HT-29 (cell line): Measurements from ENCODE around the gene RASSF3. TPM values are rescaled to one million over a fixed set of nuclear protein-coding genes. Genes with fewer than 3 reads are reported as not detected.
"Not testable (repeated sequence)": the region's sequence is repeated elsewhere in the genome, so short reads cannot be mapped to it uniquely, and the experiment has no call there.

Experiments
- DNase-seq: peaks from one replicate; pipeline ENCODE4 v3.0.0-alpha.2; 2015; ENCODE audit warnings: low spot score
- total RNA-seq: library from RNA; depleted of rRNA; stranded (reverse); fragments of >200 nt; shearing (Covaris generic); gene quantifications from 2 replicates; pipeline ENCODE4 v1.2.3, GENCODE V29; 2014; rRNA removed

RASSF3 gene, protein sequence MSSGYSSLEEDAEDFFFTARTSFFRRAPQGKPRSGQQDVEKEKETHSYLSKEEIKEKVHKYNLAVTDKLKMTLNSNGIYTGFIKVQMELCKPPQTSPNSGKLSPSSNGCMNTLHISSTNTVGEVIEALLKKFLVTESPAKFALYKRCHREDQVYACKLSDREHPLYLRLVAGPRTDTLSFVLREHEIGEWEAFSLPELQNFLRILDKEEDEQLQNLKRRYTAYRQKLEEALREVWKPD
- 41.2 and 41.9 TPM in 2 replicates for total RNA-seq

DNA sequence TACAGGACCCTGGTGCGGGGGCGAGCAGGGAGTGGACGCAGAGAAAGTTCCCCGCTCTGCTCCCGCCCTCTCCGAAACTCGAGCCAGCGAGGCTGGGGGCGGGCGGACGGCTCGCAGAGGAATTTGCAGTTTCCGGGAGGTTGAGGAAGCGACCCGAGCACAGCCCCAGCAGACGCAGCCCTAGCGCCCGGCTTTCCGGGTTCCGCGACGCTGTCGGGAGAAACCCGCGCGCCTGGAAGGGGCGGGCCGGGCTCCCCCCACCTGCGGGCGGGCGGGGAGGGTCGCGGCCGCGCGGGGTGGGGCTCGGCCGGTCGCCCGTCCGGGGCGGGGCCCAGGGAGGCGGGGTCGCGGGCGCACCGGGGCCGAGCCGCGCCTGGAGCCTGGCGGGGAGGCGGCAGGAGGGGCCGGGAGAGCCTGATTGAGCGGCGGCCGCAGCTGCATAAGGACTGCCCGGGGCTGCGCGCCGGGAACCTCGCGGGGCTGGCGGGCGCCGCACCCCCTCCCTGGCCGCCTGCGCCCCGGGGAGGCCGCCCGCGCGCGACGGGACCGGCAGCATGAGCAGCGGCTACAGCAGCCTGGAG, at the start of gene RASSF3:
Gene RASSF3 (plus strand): TSS at position 417 of the 581 bp plus-strand sequence. CDS start 138 bp downstream, at position 555.
- peak; percentile 80 for DNase-seq

DNA sequence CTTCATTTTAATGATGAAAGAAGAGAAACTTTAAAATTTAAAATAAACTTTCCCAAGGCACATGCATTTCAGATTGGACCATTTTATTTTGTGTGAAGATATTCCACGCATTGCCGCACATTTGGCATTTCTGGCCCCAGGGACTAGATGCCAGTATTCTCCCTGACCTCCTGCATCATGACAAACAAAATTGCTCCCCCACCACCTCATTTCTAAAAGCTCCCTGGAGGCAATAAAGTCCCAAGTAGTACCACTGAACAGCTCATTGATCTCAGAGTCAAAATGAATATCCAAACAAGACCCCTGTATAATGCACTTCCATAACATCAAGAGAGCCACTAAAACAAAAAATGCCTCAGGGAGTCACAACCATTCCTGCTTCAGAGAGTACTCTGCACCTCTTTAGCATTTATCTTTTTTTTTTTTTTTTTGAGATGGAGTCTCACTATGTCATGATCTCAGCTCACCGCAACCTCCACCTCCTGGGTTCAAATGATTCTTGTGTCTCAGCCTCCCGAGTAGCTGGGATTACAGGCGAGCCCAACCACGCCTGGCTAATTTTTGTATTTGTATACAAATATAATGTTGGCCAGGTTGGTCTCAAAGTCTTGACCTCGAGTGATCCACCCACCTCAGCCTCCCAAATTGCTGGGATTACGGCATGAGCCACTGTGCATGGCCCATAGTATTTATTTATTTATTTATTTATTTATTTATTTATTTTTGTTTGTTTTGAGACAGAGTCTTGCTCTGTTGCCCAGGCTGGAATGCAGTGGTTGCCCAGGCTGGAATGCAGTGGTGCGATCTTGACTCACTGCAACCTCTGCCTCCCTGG, 48.8 kb upstream of the RASSF3 start:
- no peak for DNase-seq

DNA sequence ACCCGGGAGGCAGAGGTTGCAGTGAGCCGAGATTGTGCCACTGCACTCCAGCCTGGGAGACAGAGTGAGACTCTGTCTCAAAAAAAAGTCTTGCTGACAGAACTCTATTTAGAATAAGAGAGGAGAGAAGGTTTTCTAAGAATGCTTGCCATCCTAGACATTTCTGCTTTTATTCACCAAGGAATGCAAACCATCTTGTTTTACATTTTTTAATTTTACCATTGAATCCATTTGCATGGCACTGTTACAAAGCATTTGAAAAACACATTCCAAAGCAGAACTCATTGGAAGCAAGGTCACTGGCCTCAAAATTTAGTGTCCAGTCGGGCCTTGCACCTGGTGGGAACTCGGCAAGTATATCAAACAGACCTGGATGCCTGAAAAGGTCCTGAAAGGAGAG, 44.2 kb upstream of the RASSF3 start:
- no peak for DNase-seq

DNA sequence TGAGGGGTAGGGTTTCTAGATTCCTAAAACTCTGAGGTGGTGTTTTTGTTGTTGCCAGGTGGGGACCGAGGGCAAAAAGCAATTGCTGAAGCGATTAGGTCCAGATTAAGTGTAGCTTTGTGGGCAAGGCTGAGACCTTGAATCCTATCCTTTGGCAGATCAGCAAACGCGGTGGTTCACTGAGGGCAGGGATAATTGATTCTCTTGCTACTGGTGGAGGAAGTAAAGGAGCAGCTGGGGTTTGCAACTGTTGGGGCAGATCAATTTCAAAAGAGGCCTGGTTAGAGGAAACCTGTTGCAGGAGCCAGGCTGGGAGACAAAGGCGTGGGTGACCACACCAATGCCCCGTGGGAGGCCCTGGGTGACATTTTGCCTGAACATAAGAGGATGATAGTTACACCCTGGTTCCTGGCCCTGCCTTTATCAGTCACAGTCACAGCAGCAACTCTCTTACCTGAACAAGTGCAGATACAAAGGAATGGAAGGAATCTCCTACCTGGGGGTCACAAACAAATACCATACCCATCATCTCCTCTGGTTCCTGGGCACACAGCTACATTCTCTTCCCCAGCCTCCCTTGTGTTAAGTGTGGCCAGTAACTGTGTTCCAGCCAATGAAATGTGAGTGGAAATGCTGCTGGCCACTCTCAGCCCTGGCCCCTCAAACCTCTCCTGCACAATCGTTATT, 43.3 kb upstream of the RASSF3 start:
- no peak for DNase-seq

DNA sequence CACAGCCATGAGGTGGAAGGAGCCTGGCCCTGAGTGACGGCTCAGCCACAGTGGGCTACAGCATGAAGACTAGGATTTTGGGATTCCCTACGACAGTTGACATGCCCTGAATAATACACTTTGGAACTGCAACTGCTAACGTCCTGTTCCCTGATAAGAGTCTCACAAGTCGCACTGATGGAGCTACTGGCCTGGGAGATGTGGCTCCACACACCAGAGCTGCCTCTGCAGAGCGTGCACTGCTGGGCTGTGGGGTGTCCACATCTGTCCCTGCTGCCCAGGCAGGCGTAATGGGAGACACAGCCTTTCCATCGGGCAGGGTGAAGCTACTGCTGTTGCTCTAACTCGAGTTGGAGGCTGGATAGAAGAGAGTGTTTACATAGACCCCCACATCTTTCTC, 42.7 kb upstream of the RASSF3 start:
- DNase-seq = no peak

DNA sequence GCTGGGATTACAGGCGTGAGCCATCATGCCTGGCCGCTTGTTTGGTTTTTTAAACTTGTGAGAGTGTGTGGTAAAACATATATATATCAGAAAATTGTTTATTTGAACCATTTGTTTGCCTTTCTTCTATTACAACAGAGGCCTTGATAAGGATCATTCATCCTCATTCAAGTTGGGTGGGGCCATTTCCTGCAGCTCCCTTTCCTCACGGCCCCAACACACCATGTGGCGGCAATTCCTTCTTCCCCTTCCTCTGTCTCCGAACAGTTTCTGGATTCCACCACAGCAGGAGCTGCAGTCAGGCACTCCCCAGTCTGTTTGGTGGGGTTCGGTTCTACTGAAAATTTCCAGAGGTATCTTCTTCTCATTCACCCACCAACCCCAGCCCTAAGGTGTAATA, 42.0 kb upstream of the RASSF3 start:
- DNase-seq = no peak

DNA sequence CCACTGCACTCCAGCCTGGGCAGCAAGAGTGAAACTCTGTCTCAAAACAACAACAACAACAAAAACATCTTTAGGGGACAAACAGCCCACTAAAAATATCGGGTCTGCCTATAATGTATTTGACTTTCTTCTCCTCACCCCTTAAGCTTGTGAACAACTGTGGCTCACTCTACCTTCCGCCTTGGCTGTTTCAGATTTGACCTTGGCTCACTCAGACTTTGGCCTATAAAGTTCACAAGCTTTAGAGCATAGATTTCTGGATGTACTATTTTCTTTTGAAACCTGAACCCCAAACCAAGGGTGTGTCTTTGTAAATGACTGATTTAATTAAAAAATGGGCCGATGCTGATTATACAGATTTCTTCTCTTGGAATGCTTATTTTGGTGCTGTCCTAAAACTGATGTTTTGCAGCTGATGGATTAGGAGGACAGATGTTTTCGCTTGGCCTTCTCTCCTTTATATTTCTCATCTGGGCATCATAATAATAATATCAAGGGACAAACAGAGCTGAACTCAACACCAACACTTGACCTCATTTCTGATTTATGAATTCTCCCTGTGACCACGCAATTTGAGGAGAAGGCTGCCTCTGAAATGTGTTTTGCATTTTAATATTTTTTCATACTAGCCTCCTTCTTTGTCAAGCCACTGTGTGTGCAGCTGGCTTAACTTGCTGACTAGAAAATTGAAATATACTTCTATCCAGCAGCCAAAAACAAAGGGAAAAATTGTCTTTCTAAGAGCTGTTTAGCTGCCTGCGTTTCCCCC, 40.2 kb upstream of the RASSF3 start:
- no peak for DNase-seq

DNA sequence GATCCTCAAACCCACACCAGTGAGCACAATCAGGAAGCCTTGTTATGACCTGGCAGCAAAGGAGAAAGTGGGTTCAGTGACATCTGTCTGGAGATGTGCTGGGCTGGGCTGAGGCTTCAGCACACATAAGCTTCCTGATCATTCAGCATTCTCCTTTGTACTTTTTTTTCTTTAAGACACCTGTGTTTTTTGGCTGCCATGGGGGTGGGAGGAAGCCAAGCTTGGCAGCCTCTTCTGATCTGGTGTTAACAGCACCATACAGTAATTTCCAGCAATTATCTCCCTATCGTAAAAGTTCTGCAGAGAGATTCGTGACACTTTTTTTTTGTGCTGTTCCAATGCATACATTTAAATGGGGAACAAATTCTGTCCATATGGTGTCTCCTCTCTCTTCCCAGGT, 38.9 kb upstream of the RASSF3 start:
- DNase-seq = no peak

DNA sequence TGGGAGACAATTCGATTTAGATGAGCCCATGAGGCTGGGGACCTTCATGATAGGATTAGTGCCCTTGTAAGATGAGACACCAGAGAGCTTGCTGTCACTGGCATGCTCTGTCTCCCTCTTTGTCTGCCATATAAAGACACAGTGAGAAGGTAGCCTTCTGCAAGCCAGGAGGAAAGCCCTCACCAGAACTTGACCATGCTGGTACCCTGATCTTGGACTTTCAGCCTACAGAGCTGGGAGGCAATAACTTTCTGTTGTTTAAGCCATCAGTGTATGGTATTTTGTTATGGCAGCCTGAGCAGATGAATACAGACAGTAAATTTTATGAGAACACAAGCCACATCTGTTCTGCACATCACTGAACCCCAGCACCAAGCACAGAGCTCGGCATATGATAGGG, 38.1 kb upstream of the RASSF3 start:
- DNase-seq = no peak

DNA sequence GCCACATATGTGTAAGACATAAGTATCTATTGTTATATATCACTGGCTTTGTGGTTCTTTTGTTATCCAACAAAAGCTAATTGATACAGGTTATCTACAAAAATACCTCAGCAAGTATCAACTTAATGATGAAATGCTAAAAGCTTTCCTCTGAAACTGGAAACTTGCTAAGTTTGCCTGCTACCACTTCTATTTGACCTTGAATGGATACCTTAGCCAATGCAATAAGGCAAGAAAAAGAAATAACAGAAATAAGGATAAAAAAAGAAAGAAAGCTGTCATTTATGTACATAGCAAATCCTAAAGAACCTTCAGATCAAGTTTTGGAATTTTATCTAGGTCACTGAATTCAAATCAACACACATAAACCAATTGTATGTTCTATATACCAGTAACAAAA, 35.5 kb upstream of the RASSF3 start:
- DNase-seq = no peak

DNA sequence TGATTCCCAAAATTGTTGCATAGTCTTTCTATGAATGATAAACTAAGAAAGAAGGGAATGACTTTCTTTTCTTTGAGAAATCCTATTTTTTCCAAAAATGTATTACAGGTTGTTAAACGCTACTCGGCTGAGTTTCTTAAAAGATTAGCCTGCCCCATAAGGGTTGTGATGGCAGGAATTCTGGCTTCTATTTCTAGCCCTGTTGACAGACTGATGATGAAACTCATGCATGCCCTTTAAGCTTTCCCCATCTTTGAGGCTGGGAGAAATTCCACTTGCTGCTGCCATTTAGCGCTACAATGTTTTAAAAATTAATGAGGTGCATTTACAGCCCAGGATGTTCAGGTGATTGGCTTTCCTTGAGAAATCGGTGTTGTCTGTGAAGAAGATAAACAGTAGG, 33.2 kb upstream of the RASSF3 start:
- DNase-seq = no peak

DNA sequence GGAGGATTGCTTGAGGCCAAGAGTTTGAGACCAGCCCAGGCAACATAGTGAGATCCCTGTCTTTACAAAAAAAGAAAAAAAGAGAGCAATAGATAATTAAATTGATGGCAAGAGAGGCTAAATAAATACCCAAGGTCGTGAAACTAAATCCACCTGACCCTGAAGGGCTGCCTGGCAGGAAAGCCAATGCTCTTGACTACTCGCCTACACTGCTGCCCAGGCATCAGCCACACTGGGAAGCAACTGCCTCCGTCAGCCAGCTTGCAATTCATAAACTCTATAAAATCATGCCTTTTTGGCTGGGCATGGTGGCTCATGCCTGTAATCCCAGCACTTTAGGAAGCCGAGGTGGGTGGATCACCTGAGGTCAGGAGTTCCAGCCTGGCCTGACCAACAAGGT, 31.7 kb upstream of the RASSF3 start:
- no peak for DNase-seq

DNA sequence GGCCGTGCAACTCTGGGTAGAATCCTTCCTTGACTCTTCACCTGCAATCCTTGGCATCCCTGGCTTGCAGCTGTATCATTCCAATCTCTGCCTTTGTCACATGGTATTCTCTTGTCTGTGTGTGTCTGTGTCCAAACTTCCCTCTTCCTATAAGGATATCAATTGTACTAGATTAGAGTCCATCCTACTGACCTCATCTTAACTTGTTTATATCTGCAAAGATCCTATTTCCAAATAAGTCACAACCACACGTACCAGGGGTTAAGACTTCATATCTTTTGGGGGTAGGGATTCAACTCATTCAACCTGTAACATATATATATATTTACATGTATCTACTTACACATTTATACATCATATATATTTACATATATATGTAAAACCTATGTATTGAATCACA, 29.6 kb upstream of the RASSF3 start:
- DNase-seq = no peak

DNA sequence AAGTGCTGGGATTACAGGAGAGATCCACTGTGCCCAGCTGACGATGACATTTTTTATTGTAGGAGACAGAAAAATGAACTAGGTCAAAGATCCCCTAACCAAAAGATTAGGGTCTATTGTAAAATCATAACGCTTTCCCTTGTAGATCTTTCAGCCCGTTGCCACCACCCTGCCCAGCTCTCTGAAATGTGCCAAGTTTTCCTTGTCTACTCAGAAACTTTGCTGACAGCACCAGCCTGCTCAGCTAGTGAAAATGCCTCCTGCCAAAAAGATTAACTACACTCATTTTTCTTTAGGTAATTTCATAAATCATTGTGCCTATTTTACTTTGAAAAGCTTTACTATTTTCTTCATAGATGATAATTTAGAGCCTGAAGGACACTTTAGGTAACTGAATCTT, 28.2 kb upstream of the RASSF3 start:
- no peak for DNase-seq

DNA sequence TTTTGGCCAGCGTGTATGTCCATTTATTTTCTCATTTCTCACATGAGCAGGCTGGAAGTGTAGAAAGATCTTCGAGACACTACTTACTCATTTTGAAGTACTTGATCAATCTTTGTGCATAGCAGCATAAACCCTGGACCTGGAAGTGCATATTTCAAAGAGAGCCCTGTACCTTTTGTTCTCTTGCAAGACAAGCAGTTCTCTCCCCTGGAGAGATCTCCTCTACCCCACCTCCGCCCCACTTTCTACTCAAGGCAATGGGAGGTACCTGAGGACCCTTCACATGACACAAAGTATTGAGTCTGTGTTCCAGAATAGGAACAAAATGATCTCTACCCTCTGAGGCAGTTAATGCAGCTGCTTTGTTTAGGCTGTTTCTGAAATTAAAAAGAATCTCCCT, 27.4 kb upstream of the RASSF3 start:
- no peak for DNase-seq

DNA sequence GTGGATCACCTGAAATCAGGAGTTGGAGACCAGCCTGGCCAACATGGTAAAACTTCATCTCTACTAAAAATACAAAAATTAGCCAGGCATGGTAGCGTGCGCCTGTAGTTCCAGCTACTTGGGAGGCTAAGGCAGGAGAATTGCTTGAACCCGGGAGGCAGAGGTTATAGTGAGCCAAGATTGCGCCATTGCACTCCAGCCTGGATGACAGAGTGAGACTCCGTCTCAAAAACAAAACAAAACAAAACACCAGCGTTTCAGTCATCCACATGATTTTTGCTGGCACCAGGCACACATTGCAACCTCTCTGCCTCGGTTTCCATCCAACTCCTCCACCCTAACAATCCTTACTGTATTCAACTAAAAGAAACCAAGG, 26.9 kb upstream of the RASSF3 start:
- not testable (repeated sequence) for DNase-seq

DNA sequence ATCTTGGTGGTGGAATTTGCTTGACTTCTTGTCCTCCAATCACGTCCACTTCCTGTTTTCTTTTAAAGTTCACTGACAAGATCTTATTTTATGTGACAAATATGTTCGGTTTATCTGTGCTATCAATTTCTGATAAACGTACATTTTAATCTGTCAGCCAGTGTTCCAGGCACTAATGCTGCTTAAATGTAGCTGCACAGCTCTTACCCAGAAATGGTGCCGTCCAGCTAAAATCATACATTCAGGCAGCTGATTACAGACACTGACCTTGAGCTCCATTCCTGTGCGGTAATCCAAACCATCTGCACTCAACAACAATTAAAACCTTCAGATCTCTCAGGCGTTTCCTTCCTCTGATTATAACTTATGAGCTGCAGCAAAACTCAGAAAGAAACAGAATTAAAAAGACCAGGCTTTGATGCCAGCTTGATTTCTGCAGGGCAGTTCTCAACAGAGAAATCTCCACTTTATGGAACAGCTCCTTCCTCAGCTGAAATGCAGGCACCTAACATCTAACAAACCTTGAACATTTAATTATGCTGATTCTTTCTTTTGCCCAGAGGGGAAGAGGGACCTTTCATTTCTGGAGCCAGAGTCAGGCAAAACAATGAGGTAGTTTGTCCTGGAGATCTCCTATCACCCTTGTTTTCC, 26.4 kb upstream of the RASSF3 start:
- no peak for DNase-seq

DNA sequence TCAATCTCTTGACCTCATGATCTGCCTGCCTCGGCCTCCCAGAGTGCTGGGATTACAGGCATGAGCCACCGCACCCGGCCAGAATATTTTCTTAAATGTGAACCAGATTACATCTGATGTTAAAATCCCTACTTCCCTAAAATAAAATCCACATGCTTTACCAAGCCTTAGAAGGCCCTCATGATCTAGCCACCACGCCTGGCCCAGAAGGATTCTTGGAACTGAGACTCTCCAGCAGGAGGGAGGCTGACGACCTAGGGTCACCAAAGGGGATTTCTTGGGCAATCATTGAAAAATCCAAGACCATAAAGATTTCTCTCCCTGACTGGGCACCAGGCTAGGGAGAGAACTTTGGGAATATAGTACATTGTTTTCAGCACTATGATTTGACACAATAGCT, 25.2 kb upstream of the RASSF3 start:
- no peak for DNase-seq

DNA sequence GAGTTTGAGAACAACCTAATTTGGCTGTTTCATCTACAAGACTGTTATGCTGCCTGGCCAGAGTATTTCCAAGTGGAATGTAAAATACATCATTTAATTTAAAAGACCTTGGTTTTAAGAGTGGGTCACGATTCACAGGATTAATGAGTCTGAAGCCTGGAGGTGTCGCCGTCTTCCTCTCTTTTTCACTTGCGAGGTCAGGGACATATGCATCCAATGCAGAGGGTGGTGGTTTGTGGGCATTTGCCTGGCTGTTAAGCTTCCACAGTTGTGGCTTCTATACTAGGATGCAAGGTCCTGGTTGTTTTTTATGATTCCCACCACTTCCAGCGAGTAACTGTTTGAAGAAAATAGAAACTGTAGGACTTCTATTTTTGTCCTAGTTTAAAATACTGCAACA, 22.8 kb upstream of the RASSF3 start:
- no peak for DNase-seq

DNA sequence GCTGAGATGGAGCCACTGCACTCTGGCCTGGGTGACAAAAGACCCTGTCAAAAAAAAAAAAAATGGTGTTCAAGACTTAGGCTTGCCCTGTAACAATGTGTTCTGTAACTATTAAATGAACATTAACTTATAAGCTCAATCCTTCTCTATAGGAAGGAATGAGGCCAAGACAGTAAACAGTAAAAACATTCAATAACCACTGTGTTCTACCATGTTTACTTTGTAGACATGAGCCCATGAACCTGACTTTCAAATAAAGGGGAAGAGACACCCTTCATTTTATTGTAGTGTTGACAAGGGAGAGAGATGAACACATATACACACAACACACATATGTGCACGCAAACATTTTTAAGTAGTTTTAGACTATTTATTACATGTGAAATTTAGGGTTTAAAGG, 20.1 kb upstream of the RASSF3 start:
- DNase-seq = no peak
